Measurements from ENCODE around the gene ASAP2.

ASAP2 gene

DNA sequence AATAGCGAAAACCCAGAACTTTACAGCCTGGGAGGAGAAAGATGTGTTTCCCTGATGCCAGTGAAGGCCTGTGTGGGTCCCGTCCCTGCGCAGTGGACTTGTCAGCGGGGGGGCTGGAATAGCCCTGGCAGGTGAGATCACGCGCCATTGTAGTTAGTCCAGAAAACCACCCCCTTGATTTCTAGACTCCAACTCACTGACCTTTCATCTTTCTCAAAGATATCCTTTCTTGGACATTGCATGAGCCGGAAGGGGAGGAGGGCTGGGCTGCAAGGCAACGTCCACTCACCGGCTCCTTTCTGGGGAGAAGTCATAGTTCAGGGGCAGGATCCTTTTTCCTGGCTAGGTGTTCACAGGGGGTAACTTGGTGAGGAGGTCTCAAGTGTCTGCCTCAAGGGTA is 22.3 kb upstream of the ASAP2 start:
- DNase-seq = no peak

DNA sequence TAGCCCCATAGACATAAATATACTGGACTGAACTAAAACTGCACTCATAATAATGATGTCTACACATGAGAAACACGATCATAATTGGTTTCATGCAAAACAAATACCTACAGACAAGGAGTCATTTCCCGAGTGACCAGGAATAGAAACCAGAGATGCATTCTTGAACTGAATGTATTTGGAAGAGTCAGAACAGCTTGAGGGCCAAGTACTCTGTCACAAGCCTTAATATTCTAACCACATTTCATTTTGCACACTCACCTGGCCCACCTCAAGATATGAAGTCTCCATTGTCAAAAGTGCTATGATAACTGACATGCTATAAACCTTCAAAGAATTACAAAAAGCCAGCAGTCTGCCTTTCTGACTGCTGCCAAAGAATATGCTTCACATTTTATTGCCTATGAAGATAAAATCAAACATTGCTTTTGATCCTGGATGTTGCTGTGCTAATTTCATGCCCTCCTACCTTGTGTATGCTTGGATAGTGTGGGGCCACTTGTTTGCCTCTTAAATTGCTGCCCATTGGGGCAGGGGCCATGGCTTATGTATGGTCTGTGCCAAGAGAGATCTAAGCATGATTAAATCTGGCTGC is 18.9 kb upstream of the ASAP2 start:
- no peak for DNase-seq

DNA sequence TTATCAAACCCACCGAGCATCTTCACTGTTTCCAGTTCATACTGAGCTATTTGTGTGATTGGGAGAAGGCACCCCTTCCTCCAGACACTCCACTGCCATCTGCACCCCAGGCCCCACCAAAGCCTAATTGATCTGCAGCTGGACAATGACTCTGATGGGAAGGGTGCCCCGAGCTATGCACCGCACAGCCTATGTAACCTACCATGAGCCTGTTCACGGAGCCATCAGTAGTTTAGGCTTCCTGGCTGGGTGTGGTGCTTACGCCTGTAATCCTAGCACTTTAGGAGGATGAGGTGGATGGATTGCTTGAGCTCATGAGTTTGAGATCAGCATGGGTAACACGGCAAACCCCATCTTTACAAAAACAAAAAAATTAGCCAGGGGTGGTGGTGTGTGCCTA is 17.8 kb upstream of the ASAP2 start:
- DNase-seq = no peak

DNA sequence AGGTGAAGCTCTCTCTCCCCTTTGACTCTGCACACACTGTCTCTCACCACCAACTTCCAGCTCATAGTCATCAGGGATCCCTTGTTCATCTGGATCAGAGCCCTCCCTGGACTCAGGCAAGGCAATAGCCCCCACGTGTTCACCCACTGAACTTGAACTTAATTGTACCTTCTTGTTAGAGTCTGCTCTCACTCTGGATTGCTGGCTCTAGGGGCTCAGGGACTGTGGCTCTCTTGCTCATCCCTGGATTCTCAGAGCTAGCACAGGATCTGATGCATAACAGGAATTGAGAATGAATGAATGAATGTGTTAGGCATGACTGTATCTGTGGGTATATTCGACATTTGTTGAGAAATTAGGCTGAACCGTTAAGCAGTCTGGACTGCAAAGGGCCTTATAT is 16.7 kb upstream of the ASAP2 start:
- no peak for DNase-seq

DNA sequence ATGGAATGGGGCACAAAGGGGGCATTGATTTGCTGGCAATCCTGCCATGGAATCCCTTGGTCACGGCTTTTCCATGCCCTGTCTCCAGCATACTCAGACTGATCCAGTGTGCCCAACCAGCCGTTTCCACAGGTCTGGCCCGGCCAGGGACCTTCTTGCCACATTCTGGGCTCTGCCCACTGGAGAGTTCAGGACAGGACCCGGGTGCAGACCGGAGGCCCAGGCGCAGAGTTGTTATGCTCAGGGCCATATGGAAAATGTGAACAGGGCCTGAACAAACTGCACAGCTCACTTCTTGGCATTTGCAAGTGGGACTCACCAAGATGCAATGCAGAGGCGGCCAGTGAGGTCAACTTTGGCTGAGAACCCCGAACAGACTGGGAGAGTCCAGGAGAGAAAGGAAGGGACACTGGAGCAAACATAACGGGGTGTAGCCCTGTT is 15.6 kb upstream of the ASAP2 start:
- no peak for DNase-seq

DNA sequence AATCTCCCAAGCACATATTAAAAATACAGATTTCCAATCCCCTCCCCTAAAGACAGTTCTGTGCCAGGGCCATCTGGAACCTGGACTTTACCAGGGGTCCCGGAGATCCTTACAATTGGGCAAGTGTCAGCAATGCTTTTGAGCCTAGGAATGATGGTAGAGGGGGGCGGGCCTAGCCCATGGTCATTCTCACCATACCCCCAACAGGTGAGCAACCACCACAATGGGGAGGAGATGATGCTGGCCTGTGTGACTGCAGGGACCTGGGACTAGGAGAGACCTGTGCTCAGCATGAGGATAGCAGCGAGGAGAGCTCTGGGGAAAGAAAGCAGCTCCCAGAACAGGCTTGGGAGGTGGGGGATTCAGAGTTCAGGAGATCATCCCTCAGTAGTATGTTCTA is 13.9 kb upstream of the ASAP2 start:
- no peak for DNase-seq

DNA sequence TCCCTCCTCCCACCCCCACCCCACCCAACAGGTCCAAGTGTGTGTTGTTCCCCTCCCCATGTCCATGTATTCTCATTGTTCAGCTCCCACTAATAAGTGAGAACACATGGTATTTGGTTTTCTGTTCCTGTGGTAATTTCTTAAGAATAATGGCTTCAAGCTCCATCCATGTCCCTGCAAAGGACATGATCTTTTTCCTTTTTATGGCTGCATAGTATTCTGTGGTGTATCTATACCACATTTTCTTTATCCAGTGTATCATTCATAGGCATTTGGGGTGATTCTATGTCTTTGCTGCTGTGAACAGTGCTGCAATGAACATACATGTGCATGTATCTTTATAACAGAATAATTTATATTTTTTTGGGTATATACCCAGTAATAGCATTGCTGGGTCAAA is 12.3 kb upstream of the ASAP2 start:
- no peak for DNase-seq

DNA sequence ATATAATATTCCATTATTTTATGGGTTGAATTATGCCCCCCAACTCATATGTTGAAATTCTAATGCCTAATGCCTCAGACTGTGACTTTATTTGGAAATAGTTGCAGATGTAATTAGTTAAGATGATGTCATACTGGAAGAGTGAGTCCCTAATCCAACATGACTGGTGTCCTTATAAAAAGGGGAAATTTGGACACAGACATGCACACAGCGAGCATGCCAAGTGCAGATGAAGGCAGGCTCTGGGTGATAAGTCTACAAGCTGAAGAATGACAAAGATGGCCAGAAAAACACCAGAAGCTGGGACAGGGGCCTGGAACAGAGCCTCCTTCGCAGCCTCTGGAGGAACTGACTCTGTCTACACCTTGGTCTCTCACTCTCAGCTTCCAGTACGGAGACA is 10.0 kb upstream of the ASAP2 start:
- no peak for DNase-seq

DNA sequence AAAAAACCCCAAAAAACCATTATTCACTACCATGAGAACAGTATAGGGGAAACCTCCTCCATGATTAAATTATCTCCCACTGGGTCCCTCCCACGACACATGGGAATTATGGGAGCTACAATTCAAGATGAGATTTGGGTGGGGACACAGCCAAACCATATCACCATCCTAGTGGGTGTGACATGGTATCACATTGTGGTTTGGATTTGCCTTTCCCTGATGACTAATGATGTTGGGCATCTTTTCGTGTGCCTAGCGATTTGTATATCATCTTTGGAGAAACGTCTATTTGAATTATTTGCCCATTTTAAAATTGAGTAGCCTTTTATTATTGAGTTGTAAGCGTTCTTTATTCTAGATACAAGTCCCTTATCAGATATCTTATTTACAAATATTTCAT is 8.7 kb upstream of the ASAP2 start:
- DNase-seq = no peak

DNA sequence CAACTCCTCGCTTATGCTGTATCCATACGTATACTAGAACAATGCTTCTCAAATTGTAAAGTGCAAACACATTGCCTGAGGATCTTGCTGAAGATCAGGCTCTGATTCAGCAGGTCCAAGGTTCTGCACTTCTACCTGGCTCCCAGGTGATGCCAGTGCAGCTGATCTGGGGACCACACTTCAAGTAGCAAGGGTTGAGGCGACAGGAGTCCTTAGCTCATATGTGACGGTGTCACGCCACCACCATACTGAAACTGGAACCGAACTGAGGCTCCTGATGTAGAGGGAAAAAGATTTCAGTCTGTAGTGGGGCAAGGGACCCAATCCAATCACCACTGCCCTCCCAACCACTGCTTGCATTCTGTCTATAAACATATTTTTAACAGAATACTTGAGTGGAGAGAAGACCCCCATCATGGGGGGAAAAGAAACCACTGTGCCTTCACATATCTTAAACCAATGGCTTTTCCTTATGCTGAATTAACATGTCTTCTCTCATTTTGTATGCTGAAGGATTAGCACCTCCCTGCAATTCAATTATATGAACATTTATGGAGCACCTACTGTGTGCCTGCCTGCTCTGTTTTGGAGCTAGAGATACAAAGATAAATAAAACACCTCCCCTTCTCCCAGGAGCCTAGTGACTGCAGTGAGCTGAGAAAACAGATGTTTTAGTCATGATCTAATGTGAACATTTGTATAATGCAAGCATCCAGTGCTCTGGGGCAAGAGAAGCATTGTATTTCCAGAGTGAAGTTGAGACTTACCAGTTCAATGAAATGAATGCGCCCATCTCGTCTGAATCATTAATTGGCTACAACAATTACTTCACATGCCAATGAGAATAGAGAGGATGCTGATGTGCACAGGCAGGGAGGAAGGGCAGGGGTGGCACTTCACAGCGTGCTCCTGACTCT is 6.6 kb upstream of the ASAP2 start:
- no peak for DNase-seq

DNA sequence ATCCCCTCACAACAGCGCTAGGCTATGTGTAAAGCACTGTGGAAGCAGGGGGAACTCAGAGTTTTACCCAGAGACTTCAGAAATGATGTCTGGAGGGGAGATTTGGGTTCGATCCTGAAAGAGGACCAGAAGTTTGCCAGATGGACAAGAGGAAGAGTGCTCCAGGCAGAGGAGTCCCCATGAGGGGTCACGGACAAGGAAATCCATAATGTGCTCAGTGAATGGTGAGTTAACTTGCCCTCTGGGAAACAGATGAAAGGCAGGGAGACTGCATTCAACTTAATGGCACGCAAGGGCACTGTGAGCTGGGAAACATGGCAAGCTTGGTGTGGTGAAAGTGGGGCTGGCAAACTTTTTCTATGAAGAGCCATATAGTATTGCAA is 6.0 kb upstream of the ASAP2 start:
- no peak for DNase-seq

DNA sequence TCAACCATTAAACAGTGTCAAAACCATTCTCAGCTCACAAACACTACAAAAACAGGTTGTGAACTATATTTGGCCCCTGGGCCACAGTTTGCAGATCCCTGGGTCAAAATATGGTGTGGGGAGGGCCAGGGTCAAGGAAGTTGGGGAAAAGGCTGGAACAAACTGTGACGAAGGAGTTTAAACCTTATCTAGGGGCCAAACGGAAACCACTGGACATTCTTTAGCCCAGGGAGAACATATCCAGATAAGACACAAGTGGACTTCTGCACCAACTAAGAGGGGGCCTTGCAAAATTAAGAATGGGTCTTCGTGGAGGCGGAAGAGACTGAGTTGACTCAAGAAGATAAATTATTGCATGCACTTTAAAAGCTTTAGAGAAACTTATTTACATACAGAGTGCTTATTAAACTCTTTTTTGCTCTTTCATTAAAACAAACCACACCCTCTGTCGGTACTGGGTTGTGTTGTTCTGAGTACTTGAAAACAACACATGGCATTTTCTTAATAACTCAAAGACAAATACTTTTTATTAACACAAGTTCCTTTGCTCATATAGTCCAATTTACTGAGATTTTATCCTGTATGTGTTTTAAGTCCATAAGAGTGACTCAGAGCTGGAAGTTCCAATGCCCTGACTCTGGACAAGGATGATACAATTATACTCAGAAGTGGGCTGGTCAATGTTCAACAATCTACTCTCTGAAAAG is 5.3 kb upstream of the ASAP2 start:
- no peak for DNase-seq

DNA sequence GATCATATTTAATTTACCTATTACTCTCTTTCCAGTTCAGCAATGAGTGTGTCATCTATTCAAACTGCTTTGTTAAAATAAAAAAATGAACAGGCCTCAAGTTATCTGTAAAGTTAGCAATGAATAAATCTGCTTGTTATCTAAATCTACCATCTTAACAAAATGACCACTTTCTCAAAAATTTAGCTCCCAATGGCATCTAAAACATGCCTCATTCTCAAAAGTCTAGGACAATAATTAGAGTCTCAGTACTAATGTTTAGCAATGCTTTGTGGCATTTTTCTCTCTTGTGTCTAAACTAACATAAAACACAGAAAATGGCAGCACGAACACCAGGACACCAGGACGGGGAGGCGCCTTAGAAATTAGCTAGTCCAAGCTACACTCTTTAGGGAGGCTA is 3.6 kb upstream of the ASAP2 start:
- no peak for DNase-seq

DNA sequence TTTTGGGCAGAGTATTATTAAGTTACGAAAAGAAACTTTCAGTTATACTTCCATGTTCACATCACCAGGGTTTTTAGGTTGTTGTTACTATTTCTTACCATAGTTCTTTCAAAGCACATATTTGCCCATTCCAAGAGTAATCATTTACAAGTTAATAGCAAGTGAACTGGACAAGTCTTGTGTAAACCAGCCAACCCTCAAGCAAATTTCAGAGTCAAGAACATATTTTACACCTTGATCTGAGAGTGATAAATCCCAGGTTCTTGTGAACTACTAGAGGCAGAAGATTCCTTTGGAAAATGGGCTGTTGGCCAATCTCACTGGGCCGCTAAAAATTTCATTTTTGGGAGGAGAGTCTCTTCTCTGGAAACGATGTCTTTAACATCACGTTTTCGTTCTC is 2.7 kb upstream of the ASAP2 start:
- DNase-seq = no peak

DNA sequence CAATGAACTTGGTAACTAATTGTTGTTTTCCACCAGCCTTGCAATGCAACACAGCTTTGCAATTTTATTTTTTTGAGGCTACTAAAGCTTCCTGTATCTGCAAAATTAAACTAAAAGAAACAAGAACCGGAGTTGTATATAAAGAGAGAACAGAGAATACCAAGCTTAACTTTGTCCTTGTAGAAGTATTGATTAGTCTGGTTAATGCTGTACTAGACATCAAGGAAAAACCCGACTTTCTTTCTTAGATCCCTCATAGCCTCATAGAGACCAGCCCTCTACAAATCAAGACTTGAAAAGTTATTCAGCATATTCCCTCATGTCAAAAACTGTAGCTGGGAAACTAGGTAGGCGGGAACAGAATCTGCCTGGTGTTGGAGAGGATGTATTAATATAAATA is 1.7 kb upstream of the ASAP2 start:
- no peak for DNase-seq

DNA sequence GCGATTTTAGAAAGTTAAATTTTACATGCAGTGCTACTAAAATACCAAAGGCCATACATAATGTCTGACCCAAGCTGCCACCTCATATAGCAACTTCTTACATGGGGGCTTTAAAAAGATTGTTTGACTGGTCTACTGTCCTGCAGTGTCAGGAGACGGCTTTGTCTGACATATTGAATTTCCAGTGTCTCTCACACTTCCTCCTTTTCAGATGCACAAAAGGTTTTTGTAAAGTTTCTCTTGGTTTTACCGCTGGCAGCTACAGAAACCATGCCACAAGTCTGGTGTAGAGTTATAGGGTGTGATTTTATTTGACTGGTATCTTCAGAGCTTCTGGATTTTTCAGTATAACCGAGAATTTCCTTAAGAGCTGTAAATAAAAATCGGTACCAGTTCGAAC is 1.1 kb upstream of the ASAP2 start:
- no peak for DNase-seq

DNA sequence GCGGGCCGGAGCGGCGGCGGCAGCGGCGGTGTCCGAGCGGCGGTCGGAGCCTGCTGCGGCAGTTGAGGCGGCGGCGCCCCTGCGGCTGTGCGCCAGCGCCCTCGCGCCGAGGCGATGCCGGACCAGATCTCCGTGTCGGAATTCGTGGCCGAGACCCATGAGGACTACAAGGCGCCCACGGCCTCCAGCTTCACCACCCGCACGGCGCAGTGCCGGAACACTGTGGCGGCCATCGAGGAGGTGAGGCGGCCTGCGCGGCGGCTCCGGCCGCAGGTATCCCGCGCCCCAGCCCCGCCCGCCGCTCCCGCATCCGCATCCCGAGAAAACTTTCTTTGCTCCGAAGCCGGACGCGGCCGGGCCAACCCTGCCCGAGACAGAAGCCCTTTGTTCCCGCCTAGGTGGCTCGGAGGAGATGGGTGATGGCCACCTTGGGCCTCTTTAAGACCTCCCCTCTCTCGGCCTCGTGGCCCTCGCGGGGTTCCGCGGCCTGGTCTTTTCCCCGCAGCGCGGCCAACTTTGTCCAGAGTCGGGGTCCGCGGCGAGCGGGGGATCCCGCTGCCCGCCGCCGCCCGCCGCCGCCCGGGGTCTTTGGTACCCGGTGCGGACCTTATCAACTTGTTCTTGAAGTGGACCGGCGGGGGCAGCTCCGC is 504 bp downstream of the ASAP2 start:
- peak; percentile 61 for DNase-seq

DNA sequence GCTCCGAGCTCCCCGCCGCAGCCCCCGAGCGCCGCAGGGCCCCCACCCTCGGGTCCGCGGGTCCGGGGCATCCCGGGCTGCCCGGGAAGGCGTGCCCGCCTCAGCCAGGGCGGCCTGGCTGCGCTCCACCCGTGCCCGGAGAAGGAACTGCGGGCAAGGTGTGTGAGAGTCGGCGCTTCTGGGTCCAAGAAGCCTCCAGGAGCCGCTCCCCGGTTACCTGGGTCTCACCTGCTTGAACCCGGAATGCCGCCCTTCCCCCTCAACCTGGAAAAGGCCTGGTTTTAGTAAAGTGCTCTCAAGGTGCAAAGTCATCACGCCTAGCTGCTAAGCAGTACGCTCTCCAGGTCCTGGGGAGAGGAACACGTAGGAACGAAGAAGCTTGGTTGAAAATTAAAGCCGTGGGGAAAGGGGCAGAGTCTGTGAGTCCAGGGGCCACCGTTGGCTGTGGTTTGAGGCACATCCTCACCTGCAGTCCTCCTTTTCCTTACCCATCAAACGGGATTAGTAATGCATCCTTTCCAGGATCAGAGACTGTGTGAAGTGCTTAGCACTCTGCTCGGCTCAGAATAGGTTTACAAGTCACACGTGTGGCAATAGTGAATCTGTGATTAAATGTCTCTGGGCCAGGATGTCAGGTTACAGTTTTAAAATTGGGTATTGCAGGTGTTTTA is 1.2 kb downstream of the ASAP2 start:
- DNase-seq = no peak

DNA sequence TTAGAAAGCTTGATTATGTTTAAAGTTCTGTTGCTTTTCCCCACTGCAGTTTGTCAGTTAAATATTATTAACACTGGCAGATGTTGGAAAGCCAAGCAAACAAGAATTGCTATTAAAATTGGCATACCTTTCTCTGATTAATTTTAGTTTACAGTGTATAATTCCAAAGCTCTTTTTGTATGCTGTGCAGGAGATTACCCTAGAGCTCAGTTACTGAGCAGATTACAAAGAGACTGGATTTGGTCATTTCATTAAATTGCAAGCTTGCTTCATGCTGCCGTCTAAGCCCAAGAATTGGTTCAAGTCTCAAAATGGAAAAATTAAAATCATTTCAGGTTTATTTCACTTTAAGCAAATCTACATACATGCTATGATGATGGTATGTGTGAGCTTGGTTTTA is 2.3 kb downstream of the ASAP2 start:
- DNase-seq = no peak

DNA sequence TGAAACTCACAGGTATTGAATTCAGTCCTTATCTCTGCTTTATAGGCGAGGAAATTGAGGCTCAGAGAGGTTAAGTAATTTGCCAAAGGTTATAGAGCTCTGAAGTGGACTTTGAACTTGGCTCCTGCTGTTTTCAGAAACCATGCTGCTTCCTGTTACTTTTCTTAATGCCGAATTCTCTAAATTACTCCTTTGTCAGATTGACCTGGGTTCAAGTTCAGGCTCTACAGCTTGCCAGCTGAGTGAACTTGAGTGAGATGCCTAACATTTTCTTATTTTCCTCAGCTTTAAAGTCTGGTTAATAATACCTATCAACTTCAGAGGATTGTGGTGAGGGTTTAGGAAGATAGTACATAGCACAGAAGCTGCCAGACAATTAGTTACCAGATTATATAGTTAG is 3.4 kb downstream of the ASAP2 start:
- DNase-seq = no peak

DNA sequence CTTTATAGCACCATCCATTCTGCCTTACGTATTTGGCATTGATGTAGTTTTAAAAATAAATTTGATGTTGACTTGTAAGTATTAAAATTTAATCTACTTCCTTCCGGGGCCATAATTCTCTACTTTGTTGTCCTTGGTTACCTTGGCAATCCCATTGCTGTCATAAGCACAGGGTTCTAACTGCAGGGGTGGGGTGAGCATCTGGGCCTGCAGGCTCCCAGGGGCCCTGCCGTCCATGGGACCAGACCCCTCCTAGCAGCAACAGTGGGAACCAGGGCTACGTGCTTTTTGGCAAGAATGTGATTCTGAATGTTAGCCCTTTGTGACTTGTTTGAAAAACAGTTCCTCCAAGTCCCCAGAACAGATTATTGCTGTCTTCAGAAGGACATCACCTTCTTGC is 4.9 kb downstream of the ASAP2 start:
- no peak for DNase-seq

DNA sequence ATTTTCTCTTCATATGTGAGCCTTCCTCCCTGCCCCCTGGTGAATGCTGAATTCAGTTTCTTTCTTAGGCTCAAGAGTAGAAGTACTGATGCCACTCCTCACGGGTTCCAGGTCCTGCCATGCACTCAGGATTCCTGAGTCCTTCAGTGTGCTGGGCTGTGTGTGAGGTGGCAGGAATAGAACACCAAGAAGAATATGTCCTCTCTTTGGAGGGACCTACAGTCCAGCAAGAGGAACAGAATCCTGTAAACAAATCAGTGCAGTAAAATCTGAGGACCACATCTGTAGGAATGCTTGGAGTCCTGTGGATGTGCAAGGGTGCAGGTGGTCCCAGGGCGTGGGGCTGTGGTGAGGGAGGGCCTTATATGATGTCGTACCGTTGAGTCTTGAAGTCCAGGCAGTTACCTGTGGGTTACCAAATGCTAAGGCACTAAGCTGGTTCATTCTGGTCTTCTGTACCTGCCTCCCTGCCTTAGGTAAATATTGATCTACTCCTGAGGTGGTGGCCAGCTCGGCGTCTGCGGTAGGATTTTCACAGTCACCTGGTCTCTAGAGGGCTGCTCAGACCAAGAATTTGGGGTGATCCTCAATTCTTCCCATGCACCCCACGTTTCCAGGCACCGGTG is 5.5 kb downstream of the ASAP2 start:
- DNase-seq = no peak
